GM18520 (cell line): Measurements from ENCODE around the gene EIF5B.
A peak's percentile ranks its signal among the peaks of the same experiment; 100 is the strongest.

Source experiments
- ATAC-seq: cut with Tn5 transposase; IDR thresholded peaks from one replicate; pipeline ENCODE4 v1.9.1; 2021; ENCODE audit not compliant: unreplicated experiment

Gene EIF5B

GRCh38 chr2:99373144-99373543 lies 36.0 kb downstream of the EIF5B start:
- ATAC-seq = no peak

DNA sequence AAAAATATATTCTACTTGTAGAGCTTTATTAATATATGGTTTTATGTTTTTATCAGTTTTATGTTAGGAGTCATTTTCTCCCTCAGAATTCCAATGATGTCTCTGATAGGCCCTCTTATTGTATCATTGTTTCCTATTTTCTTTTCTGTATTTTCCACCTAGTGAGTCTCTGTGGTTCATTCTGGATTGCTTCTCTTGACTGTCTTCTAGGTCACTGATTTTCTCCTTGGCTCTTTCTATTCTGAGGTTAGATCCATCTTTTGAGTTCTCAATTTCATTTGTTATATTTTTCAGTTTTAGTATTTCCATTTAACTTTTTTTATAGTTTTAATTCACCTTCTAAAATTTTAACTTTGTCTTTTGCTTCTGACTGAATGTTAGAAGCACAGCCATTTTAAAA lies 37.6 kb downstream of the EIF5B start:
- no peak for ATAC-seq

DNA sequence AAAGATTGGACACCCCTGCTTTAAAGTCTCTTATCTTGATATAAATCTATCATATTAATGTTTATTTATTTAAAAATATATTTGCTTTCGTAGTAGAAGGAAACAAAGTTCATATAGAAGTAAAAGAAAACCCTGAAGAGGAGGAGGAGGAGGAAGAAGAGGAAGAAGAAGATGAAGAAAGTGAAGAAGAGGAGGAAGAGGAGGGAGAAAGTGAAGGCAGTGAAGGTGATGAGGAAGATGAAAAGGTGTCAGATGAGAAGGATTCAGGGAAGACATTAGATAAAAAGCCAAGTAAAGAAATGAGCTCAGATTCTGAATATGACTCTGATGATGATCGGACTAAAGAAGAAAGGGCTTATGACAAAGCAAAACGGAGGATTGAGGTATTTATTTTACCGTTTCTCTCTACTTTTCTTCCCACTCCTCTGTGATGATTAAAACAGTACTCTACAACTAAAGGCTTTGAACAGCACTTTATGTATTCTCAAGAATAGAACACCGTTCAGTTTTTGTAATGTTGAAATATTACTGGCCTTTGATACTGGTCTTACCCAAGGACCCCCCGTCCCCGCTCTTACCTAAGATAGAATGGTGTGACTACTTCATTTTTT lies 39.2 kb downstream of the EIF5B start:
- no peak for ATAC-seq

GRCh38 chr2:99377879-99378278 lies 40.7 kb downstream of the EIF5B start:
- no peak for ATAC-seq

- peak; percentile 30 for ATAC-seq
Measured at GRCh38 chr2:99380376-99381010, 43.3 kb downstream of the EIF5B start.

- no peak for ATAC-seq
Measured at GRCh38 chr2:99382143-99382542, 45.0 kb downstream of the EIF5B start.

- no peak for ATAC-seq
Measured at GRCh38 chr2:99386011-99386410, 48.8 kb downstream of the EIF5B start.

- no peak for ATAC-seq
Measured at GRCh38 chr2:99388892-99389291, 51.7 kb downstream of the EIF5B start.

DNA sequence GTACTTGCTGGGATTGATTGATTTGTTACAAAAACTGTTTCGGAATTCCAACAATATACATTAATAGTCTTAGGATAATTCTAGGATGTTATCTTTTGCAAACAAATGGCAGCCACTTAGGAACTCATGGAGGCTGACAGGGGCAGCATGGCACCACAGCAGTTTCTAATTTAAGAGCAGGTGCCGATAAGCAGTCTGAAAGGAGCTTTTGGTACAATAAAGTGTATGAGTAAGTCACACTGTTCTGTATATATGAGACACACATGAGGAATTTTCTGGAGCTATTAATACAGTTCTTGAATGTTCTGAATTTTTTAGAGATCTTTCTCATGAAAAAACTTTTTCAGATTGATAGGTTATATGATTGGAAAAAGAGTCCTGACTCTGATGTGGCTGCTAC lies 52.2 kb downstream of the EIF5B start:
- ATAC-seq = no peak

- no peak for ATAC-seq
Measured at GRCh38 chr2:99389946-99390345, 52.8 kb downstream of the EIF5B start.

- ATAC-seq = no peak
Measured at GRCh38 chr2:99395589-99396130, 58.5 kb downstream of the EIF5B start.

DNA sequence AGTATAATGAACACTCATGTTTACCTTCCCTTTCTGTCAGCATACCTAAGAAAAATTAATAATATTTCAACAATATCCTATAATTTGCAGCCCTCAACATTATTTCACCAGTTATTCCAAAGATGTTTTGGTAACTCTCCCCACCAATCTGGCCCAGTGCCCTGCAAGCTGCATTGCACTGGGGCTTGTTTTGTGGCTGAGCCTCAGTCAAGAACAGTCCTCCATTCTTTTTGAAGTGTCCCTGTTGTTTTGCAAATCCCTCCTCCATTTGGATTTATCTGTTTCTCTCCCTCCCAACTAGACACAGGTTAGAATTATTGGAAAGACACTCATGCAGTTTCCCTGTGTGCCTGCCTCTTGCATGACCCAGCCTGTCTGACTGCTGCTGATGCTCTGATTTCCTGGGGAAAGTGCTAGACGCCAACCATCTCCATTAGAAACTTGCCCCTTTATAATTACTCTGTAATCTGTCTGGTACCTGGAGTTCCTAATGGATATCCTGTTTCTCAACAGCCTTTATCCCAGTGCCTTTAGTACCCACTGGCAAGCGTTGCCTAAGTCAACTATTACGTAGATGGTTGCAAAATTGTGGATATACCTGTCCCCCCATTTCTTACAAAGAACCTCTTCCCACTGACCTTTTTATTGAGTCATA lies 60.2 kb downstream of the EIF5B start:
- ATAC-seq = no peak

DNA sequence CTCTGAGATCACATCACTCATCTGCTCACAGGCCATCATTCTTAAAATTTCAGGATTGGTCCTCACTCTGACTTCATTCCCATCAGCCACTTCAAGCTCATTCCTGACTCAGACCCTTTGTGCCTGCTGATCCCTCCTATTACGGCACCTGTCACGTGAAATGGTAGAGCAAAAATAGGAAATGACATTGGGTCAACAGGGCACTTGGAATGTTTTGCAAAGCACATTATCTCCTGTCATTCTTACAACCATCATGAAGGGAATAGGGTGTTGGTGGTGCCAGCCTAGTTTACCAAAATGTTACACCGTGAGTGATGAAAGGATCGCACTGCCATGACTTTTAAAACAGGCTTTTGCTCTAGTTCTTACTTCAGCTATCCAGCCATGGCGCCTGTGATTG lies 61.1 kb downstream of the EIF5B start:
- no peak for ATAC-seq

DNA sequence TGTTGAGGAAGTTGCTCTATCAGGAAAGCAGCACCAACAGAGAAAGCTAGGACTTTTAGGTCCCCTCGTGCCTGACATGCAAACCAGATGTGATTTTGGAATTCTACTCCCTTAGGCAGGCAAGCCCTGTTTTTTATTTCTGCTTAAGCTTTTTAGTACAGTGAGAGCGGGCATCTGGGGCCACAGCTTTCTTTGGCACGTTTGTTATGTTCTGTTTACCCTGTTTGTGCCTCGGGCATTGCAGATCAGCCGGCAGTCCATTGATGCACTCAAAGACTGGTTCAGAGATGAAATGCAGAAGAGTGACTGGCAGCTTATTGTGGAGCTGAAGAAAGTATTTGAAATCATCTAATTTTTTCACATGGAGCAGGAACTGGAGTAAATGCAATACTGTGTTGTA lies 61.9 kb downstream of the EIF5B start:
- no peak for ATAC-seq

- no peak for ATAC-seq
Measured at GRCh38 chr2:99399795-99400194, 62.6 kb downstream of the EIF5B start.

GRCh38 chr2:99401841-99402240 lies 64.7 kb downstream of the EIF5B start:
- ATAC-seq = no peak

DNA sequence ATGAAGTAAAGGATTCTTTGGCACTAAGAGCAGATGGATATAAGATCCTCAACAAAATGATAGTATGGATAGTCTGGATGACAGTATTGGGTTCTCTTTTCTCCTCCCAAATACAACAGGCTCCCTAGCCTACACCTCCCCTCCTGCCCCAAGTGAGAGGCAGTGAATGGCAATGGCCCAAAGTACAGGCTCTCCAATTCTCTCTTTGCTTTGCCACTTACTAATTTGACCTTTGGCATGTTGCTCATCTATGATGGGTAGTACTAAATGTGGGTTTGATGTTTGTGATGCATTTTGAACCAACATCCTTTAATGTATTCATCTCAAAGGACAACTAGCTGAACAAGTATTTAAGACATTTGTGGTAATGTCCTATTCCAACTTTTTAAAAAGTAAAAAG lies 65.9 kb downstream of the EIF5B start:
- no peak for ATAC-seq

GRCh38 chr2:99403524-99403923 lies 66.3 kb downstream of the EIF5B start:
- no peak for ATAC-seq

DNA sequence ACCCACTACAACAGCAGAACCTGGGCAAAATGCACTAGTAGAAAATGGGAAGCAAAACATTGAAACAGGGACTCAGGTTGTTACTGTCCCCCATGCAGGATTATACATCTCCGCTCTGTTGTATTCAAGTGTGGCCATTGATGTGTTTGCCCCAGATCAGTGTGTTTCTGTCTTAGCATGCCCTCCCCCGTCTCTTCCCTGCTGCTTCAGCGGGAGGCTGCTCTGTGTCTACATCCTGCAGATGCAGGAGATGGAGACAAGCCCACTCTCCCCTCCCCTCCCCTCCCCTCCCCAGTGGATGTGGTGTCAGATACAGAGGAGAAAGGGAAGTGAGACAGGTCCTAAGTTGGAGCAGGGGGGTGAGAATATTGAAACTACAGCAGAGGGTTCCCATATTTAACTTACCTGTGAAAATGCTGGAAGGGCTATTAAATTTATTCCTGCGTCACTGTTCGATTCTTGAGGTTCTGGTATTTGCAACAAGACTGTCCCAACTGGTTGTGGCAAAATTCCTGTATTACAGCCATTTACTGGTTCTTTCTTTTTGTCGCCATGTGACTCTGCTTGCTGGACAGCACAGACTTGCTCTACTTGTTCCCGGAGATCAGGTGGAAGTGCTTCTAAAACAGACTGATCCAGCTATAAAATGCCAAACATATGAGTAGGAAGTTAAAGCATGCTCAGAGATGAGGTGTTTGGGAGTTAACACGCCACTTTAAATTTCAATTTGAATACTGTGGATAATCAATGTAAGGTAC lies 67.0 kb downstream of the EIF5B start:
- no peak for ATAC-seq

DNA sequence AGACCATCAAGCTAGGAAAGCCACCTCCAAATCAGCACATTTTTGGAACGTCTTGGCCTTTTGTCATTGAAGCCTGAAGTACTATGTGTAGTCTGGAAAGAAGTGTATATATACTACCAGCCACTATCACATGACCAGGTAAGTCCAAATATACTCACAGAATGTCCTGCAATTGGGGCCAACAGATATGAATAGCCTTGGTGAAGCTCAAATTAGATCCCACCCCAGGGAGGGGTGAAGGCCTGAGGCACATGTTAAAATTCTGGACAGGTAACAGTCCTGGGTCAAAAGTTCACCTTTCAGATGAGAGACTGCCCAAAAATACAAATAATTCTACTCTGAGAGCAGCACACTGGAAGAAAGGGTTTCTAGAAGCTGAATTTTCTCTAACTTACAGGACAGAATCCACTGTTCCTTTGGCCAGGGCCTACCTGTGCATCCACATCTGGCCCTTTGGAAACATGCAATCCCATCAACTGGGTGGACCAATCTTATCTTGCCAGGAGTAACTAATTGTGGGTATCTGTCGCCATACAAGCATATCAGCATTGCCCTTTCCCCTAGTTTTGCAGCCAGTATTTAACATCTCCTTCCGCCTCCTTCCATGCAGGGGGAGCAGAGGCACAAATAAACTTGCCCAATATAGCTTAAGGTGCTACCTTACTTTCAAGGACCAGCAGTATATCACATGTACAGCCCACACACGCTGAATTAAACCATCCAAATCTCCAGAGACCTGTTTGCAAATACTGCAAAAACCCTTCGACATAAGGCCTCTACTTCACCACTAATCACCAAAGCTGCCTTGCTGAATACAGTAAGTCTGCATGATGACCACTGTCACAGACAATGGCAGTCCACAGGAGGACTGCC lies 67.8 kb downstream of the EIF5B start:
- no peak for ATAC-seq

DNA sequence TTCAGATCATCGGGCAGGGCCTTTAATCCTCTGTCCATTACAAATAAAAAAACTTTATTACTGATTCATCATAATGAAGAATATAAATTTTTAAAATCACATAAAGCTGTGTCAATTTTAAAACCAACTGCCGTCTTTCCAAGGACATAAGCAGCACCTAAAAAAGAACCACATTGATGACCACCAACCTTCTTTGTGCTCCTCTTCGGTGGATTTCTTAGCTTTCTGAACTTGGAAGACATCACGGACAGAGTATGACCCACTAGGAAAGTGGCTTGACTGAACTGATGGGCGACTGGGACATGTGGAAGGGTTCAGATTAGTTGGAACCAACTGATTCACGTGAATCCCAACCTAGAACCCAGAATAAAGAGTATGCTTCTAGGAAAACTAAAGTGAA lies 68.9 kb downstream of the EIF5B start:
- ATAC-seq = no peak
